HepG2 (cell line): Measurements from ENCODE around the gene PISD.

Source experiments
- CBX5 ChIP-seq: sonication (generic); formaldehyde crosslinking; IDR thresholded peaks from 2 replicates; pipeline ENCODE4 v1.4.0; 2020; ENCODE audit warnings: missing genetic modification reagents, borderline replicate concordance
- EP300 ChIP-seq, 3 experiments: sonication (generic) in 1 of 3; formaldehyde crosslinking in 1 of 3; IDR thresholded peaks; 2 replicates each; pipeline versions ENCODE4 v1.5.1 to v1.6.1; 2011 to 2020; ENCODE audit warnings: low read depth in 2 of 3, low read length in 2 of 3, borderline replicate concordance in 1 of 3, improper control_type of control experiment in 1 of 3, mild to moderate bottlenecking in 1 of 3, missing genetic modification reagents in 1 of 3, moderate library complexity in 1 of 3
- GLI4 ChIP-seq: sonication (generic); formaldehyde crosslinking; IDR thresholded peaks from 2 replicates; pipeline ENCODE4 v1.5.1; 2020; ENCODE audit warnings: missing genetic modification reagents, mild to moderate bottlenecking, moderate library complexity, borderline replicate concordance
- HCFC1 ChIP-seq: fragments of 150-350 bp; IDR thresholded peaks from 2 replicates; pipeline ENCODE4 v1.6.1; 2014; ENCODE audit warnings: low read depth, low read length
- MYNN ChIP-seq: sonication (generic); formaldehyde crosslinking; IDR thresholded peaks from 2 replicates; pipeline ENCODE4 v1.4.0; 2020; ENCODE audit warnings: mild to moderate bottlenecking, low read depth, missing genetic modification reagents
- NFIB ChIP-seq: sonication (generic); formaldehyde crosslinking; IDR thresholded peaks from 2 replicates; pipeline ENCODE4 v1.9.0; 2021; ENCODE audit warnings: missing genetic modification reagents, mild to moderate bottlenecking, borderline replicate concordance
- WIZ ChIP-seq: sonication (generic); formaldehyde crosslinking; IDR thresholded peaks from 2 replicates; pipeline ENCODE4 v1.5.1; 2020; ENCODE audit warnings: mild to moderate bottlenecking, missing genetic modification reagents
- ZMYM3 ChIP-seq: sonication (generic); formaldehyde crosslinking; IDR thresholded peaks from 2 replicates; pipeline ENCODE4 v1.5.1; 2020; ENCODE audit warnings: mild to moderate bottlenecking, missing genetic modification reagents
- ZNF431 ChIP-seq: sonication (generic); formaldehyde crosslinking; IDR thresholded peaks from 2 replicates; pipeline ENCODE4 v1.9.0; 2022; ENCODE audit warnings: missing genetic modification reagents, low read depth, mild to moderate bottlenecking, borderline replicate concordance
- ZNF75D ChIP-seq: sonication (generic); formaldehyde crosslinking; IDR thresholded peaks from 2 replicates; pipeline ENCODE4 v1.8.1; 2023; ENCODE audit warnings: missing genetic modification reagents, mild to moderate bottlenecking, borderline replicate concordance
- TF ChIP-seq, protein P1 (sequence below): sonication (generic); formaldehyde crosslinking; IDR thresholded peaks from 2 replicates; pipeline ENCODE4 v1.5.0; 2020; ENCODE audit warnings: mild to moderate bottlenecking, missing genetic modification reagents, moderate library complexity
- TF ChIP-seq, protein P2 (sequence below): sonication (generic); formaldehyde crosslinking; conservative IDR thresholded peaks from 2 replicates; pipeline ENCODE4 v1.4.0; 2020; ENCODE audit warnings: mild to moderate bottlenecking, missing genetic modification reagents, moderate library complexity
- TF ChIP-seq, protein P3 (sequence below), 2 experiments: IDR thresholded peaks; 2 replicates each; pipeline ENCODE4 v1.6.1; 2011 to 2012; ENCODE audit warnings: low read length in 2 of 2, borderline replicate concordance in 1 of 2, low read depth in 1 of 2, mild to moderate bottlenecking in 1 of 2, moderate library complexity in 1 of 2

DNA sequence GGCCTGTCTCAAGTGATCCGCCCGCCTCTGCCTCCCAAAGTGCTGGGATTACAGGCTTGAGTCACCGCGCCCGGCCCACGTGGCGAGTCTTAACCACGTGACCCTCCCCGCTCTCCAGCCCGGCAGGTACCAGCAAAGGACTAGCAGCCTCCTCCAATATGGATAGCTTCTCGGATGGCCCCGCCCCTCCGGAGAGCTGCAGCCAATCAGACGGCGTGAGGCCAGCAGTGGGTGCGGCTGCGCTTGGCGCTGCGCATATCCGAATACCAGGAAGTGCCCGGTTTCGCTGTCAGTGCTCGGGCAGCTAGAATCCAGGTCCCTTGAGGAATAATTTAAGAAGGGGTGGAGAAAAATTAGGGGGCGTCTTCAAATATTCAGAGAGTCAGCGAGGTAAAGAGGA lies 14.7 kb upstream of the PISD start:
- TF ChIP-seq ZMYM3 (CRISPR knock-in tag) (no peak), NFIB (CRISPR knock-in tag) (no peak), WIZ (CRISPR knock-in tag) (no peak), HCFC1 (no peak), CBX5 (CRISPR knock-in tag) (no peak), GLI4 (CRISPR knock-in tag) (no peak), ZNF431 (no peak), ZNF75D (CRISPR knock-in tag) (no peak), EP300 (IDR thresholded peaks at IDR 0.05; ENCODE audit: low read depth in 2 of 2, low read length in 2 of 2) (no peak), EP300 (CRISPR knock-in tag; IDR thresholded peaks at IDR 0.05; ENCODE audit: borderline replicate concordance) (no peak), MYNN (CRISPR knock-in tag) (no peak)
- TF ChIP-seq, protein P1, sequence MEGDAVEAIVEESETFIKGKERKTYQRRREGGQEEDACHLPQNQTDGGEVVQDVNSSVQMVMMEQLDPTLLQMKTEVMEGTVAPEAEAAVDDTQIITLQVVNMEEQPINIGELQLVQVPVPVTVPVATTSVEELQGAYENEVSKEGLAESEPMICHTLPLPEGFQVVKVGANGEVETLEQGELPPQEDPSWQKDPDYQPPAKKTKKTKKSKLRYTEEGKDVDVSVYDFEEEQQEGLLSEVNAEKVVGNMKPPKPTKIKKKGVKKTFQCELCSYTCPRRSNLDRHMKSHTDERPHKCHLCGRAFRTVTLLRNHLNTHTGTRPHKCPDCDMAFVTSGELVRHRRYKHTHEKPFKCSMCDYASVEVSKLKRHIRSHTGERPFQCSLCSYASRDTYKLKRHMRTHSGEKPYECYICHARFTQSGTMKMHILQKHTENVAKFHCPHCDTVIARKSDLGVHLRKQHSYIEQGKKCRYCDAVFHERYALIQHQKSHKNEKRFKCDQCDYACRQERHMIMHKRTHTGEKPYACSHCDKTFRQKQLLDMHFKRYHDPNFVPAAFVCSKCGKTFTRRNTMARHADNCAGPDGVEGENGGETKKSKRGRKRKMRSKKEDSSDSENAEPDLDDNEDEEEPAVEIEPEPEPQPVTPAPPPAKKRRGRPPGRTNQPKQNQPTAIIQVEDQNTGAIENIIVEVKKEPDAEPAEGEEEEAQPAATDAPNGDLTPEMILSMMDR (CRISPR knock-in tag), result no peak
- TF ChIP-seq, protein P2, sequence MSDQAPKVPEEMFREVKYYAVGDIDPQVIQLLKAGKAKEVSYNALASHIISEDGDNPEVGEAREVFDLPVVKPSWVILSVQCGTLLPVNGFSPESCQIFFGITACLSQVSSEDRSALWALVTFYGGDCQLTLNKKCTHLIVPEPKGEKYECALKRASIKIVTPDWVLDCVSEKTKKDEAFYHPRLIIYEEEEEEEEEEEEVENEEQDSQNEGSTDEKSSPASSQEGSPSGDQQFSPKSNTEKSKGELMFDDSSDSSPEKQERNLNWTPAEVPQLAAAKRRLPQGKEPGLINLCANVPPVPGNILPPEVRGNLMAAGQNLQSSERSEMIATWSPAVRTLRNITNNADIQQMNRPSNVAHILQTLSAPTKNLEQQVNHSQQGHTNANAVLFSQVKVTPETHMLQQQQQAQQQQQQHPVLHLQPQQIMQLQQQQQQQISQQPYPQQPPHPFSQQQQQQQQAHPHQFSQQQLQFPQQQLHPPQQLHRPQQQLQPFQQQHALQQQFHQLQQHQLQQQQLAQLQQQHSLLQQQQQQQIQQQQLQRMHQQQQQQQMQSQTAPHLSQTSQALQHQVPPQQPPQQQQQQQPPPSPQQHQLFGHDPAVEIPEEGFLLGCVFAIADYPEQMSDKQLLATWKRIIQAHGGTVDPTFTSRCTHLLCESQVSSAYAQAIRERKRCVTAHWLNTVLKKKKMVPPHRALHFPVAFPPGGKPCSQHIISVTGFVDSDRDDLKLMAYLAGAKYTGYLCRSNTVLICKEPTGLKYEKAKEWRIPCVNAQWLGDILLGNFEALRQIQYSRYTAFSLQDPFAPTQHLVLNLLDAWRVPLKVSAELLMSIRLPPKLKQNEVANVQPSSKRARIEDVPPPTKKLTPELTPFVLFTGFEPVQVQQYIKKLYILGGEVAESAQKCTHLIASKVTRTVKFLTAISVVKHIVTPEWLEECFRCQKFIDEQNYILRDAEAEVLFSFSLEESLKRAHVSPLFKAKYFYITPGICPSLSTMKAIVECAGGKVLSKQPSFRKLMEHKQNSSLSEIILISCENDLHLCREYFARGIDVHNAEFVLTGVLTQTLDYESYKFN (CRISPR knock-in tag), result no peak
- TF ChIP-seq, protein P3, sequence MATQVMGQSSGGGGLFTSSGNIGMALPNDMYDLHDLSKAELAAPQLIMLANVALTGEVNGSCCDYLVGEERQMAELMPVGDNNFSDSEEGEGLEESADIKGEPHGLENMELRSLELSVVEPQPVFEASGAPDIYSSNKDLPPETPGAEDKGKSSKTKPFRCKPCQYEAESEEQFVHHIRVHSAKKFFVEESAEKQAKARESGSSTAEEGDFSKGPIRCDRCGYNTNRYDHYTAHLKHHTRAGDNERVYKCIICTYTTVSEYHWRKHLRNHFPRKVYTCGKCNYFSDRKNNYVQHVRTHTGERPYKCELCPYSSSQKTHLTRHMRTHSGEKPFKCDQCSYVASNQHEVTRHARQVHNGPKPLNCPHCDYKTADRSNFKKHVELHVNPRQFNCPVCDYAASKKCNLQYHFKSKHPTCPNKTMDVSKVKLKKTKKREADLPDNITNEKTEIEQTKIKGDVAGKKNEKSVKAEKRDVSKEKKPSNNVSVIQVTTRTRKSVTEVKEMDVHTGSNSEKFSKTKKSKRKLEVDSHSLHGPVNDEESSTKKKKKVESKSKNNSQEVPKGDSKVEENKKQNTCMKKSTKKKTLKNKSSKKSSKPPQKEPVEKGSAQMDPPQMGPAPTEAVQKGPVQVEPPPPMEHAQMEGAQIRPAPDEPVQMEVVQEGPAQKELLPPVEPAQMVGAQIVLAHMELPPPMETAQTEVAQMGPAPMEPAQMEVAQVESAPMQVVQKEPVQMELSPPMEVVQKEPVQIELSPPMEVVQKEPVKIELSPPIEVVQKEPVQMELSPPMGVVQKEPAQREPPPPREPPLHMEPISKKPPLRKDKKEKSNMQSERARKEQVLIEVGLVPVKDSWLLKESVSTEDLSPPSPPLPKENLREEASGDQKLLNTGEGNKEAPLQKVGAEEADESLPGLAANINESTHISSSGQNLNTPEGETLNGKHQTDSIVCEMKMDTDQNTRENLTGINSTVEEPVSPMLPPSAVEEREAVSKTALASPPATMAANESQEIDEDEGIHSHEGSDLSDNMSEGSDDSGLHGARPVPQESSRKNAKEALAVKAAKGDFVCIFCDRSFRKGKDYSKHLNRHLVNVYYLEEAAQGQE (IDR thresholded peaks at IDR 0.05; ENCODE audit: borderline replicate concordance in 1 of 2, low read depth in 1 of 2, low read length in 2 of 2), result no peak
